ENCODE data around the gene FBXO24. TPM values are rescaled to one million over a fixed set of nuclear protein-coding genes. Genes with fewer than 3 reads are reported as not detected.
A peak's percentile ranks its signal among the peaks of the same experiment; 100 is the strongest.
"Not testable (repeated sequence)": the region's sequence is repeated elsewhere in the genome, so short reads cannot be mapped to it uniquely, and the experiment has no call there.

The FBXO24 gene
- total RNA-seq, 1 experiment from 2014 or later = 0.66 TPM

DNA sequence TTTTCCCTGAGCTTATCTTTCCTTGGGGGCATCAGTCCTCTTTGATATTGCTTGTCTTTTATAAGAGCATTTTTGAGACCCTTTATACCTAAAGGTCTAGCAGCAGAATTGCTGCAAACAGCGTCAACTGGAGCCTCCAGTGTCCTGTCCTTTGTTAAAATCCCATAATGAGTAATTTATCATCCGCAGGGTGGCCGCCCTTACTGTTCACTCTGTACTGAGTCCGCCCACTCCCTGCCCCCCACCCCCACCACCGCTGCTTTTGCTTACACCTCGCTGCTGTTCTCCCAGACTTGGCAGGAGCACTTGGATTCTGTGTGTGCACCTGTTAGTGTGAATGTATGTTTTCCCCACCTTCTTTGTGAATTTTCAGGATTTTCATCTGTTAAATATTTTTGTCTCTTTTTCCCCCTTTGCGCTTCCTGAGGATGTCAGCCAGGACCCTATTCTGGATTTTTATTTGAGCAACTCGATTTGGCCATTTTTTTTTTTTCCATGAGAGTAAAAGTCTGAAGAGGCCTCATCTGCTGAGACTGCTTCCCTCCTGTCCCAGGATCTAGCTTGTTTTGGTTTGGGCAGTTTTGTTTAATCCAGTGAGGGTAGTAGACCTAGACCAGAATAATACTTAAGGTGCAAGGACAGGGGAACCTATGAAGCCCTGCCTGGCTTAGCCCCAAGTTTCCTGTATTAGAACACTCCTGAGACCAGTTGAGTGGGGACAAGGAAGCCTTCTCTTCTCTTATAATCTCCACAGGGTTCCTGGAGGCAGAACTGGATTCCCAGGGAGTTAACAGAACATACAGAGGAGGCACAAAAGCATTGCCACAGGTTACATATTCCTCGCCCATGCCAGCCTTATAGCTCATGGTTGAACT is 39.0 kb upstream of the FBXO24 start:
- peaks cover 67% of the 10 kb centered on the region for H3K4me1 Mint-ChIP-seq (ENCODE audit: low read depth, unreplicated experiment)
- H3K9me3 Mint-ChIP-seq (ENCODE audit: low read depth, unreplicated experiment) = no peaks in the 10 kb centered on the region
- no peak for DNase-seq
- no peaks in the 10 kb centered on the region for H3K27me3 Mint-ChIP-seq (ENCODE audit: unreplicated experiment)
- TF ChIP-seq CTCF (IDR thresholded peaks at IDR 0.05; ENCODE audit: unreplicated experiment) = no peak
- intact Hi-C loops (cut with micrococcal nuclease; ENCODE audit: unreplicated experiment) = loop anchor here (5.0 kb wide), 1 partner anchor 70 kb away; the partner anchor contains the start of gene TSC22D4
- CTCF ChIA-PET = interaction anchor here (2.0 kb wide), 1 partner anchor 12 kb away, joined by 12 read pairs; no protein-coding TSS in a partner anchor
- BruUV-seq (replicated peaks) = no TSS peak
- H3K27ac Mint-ChIP-seq (ENCODE audit: unreplicated experiment) = peak overlapping the region; percentile 99
- peak overlapping the region; percentile 56 for H3K4me3 Mint-ChIP-seq (ENCODE audit: low read depth, unreplicated experiment)
- peaks cover 24% of the 10 kb centered on the region for H3K36me3 Mint-ChIP-seq (ENCODE audit: insufficient read depth, unreplicated experiment)

- CTCF ChIA-PET = no interaction called here
- Mint-ChIP-seq H3K4me3 (ENCODE audit: low read depth, unreplicated experiment) (no peak overlapping the region), H3K4me1 (ENCODE audit: low read depth, unreplicated experiment) (peaks cover 60% of the 10 kb centered on the region), H3K27me3 (ENCODE audit: unreplicated experiment) (no peaks in the 10 kb centered on the region), H3K36me3 (ENCODE audit: insufficient read depth, unreplicated experiment) (peaks cover 25% of the 10 kb centered on the region), H3K9me3 (ENCODE audit: low read depth, unreplicated experiment) (no peaks in the 10 kb centered on the region), H3K27ac (ENCODE audit: unreplicated experiment) (peak overlapping the region; percentile 99)
- intact Hi-C loops (cut with micrococcal nuclease; ENCODE audit: unreplicated experiment) = loop anchor here (5.0 kb wide), 1 partner anchor 71 kb away; the partner anchor contains the start of gene TSC22D4
- DNase-seq = no peak
- BruUV-seq (replicated peaks) = no TSS peak
- TF ChIP-seq CTCF (IDR thresholded peaks at IDR 0.05; ENCODE audit: unreplicated experiment) = no peak
These were observed 38.3 kb upstream of the FBXO24 start for GRCh38 chr7:100547872-100548271.

- Mint-ChIP-seq H3K4me1 (ENCODE audit: low read depth, unreplicated experiment) (peaks cover 55% of the 10 kb centered on the region), H3K36me3 (ENCODE audit: insufficient read depth, unreplicated experiment) (peaks cover 24% of the 10 kb centered on the region), H3K27ac (ENCODE audit: unreplicated experiment) (peak overlapping the region; percentile 99)
- H3K9me3 Mint-ChIP-seq (ENCODE audit: low read depth, unreplicated experiment); H3K4me3 Mint-ChIP-seq (ENCODE audit: low read depth, unreplicated experiment); CTCF ChIA-PET; H3K27me3 Mint-ChIP-seq (ENCODE audit: unreplicated experiment); BruUV-seq (replicated peaks); DNase-seq: not testable (repeated sequence)
- intact Hi-C loops (cut with micrococcal nuclease; ENCODE audit: unreplicated experiment) = loop anchor here (5.0 kb wide), 1 partner anchor 71 kb away; the partner anchor contains the start of gene TSC22D4
These were observed 37.7 kb upstream of the FBXO24 start for GRCh38 chr7:100548446-100548845.

DNA sequence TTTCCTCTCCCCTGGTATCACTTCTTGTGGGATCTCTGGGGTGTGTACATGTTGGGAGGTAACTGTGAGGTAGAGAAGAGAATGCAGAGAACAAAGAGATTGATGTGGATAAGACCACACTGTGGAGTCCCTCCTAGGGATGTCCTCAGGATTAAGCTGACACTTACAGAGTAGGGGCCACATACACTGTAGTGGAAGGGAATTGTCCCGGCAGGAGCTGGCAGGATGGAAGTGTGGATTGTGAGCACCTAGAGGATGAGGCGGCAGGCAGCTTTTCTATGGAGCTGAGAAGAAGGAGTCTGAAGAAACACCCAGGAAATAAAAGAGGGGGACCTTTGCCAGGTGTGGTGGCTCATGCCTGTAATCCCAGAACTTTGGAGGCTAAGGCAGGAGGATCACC is 33.6 kb upstream of the FBXO24 start:
- H3K4me3 Mint-ChIP-seq (ENCODE audit: low read depth, unreplicated experiment) = no peak overlapping the region
- H3K9me3 Mint-ChIP-seq (ENCODE audit: low read depth, unreplicated experiment) = no peaks in the 10 kb centered on the region
- DNase-seq = no peak
- TF ChIP-seq CTCF (IDR thresholded peaks at IDR 0.05; ENCODE audit: unreplicated experiment) = no peak
- no peak overlapping the region for H3K27ac Mint-ChIP-seq (ENCODE audit: unreplicated experiment)
- no TSS peak for BruUV-seq (replicated peaks)
- CTCF ChIA-PET = no interaction called here
- peaks cover 14% of the 10 kb centered on the region for H3K4me1 Mint-ChIP-seq (ENCODE audit: low read depth, unreplicated experiment)
- intact Hi-C loops (cut with micrococcal nuclease; ENCODE audit: unreplicated experiment) = no loop called here
- no peaks in the 10 kb centered on the region for H3K27me3 Mint-ChIP-seq (ENCODE audit: unreplicated experiment)
- peaks cover 48% of the 10 kb centered on the region for H3K36me3 Mint-ChIP-seq (ENCODE audit: insufficient read depth, unreplicated experiment)

DNA sequence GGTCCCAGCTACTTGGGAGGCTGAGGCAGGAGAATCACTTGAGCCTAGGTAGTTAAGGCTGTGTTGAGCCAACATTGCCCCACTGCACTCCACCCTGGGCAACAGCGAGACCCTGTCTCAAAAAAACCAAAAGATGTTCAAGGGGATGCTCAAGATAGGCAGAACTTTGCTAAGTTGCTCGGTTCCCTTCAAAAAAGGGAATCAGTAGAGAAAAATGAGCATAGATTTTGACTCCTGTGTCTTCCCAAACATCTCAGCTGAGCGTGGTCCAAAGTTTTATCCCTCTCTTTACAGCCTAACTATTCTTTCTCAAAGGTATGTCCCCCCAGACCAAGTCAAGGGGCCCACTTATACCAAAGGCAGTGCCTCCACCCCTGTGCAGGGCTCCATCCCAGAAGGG is 33.1 kb upstream of the FBXO24 start:
- CTCF ChIA-PET = no interaction called here

More for the DNA sequence above, 33.1 kb upstream of the FBXO24 start:
- intact Hi-C loops (cut with micrococcal nuclease; ENCODE audit: unreplicated experiment) = no loop called here
- Mint-ChIP-seq H3K9me3 (ENCODE audit: low read depth, unreplicated experiment) (no peaks in the 10 kb centered on the region), H3K4me1 (ENCODE audit: low read depth, unreplicated experiment) (peaks cover 9% of the 10 kb centered on the region), H3K27ac (ENCODE audit: unreplicated experiment) (no peak overlapping the region), H3K36me3 (ENCODE audit: insufficient read depth, unreplicated experiment) (peaks cover 49% of the 10 kb centered on the region), H3K4me3 (ENCODE audit: low read depth, unreplicated experiment) (no peak overlapping the region), H3K27me3 (ENCODE audit: unreplicated experiment) (no peaks in the 10 kb centered on the region)
- no peak for DNase-seq
- no TSS peak for BruUV-seq (replicated peaks)
- no peak for TF ChIP-seq CTCF (IDR thresholded peaks at IDR 0.05; ENCODE audit: unreplicated experiment)

All from Calu3 (cell line).